Right lobe of liver (tissue), 6 donors: ENCODE data around the gene TAS2R60. TPM values are rescaled to one million over a fixed set of nuclear protein-coding genes. Genes with fewer than 3 reads are reported as not detected.

Experiments
- ATAC-seq, 4 donors: fragments of 200-7000 bp; cut with Tn5 transposase; one replicate each; pipeline ENCODE4 v1.9.1; 2020; ENCODE audit warnings: mild to moderate bottlenecking in 4 of 4, moderate library complexity in 4 of 4
- DNase-seq, 3 donors: peaks; one replicate each; pipeline ENCODE4 v3.0.0-alpha.2; 2020
- H3K27ac ChIP-seq, 3 donors: fragments of 200-600 bp; one replicate each; pipeline ENCODE4 v1.8.0; 2022
- H3K27me3 ChIP-seq, 2 donors: fragments of 200-600 bp; one replicate each; pipeline ENCODE4 v1.8.0; 2022
- H3K36me3 ChIP-seq, 4 donors: fragments of 200-600 bp; sonication (generic) in 1 of 4; one replicate each; pipeline versions ENCODE4 v1.5.1 to v1.8.0; 2017 to 2022; ENCODE audit warnings: control low read depth in 1 of 4
- H3K4me1 ChIP-seq, 4 donors: fragments of 200-600 bp; sonication (generic) in 1 of 4; one replicate each; pipeline versions ENCODE4 v1.5.1 to v1.8.0; 2017 to 2022; ENCODE audit warnings: control low read depth in 1 of 4
- H3K4me3 ChIP-seq, 3 donors: fragments of 200-600 bp; one replicate each; pipeline ENCODE4 v1.8.0; 2022
- H3K9me3 ChIP-seq, 4 donors: fragments of 200-600 bp; sonication (generic) in 1 of 4; one replicate each; pipeline versions ENCODE4 v1.5.1 to v1.8.0; 2017 to 2022; ENCODE audit warnings: control low read depth in 1 of 4
- CTCF ChIP-seq, 4 donors: fragments of 200-600 bp in 3 of 4; fragments of 450-650 bp in 1 of 4; IDR thresholded peaks; one replicate each; pipeline versions ENCODE4 v1.5.1 to v1.8.0; 2016 to 2022; ENCODE audit warnings: antibody characterized with exemption in 4 of 4, mild to moderate bottlenecking in 2 of 4
- POLR2A ChIP-seq: fragments of 450-650 bp; IDR thresholded peaks from one replicate; pipeline ENCODE4 v1.6.1; 2017; ENCODE audit warnings: antibody characterized with exemption, mild to moderate bottlenecking
- WGBS: methylation state at CpG from one replicate; pipeline ENCODE4 v1.1.6; 2018; ENCODE audit warnings: low coverage, low lambda C conversion rate; ENCODE audit not compliant: insufficient coverage; ENCODE audit errors: missing lambda C conversion rate; 5-methylcytosine and 5-hydroxymethylcytosine counted together
- intact Hi-C, 2 donors: fragments of 100-400 bp; cut with DNase I; formaldehyde crosslinking; loops; one replicate each; pipeline versions ENCODE4 v1.11.2 to v1.14.1; 2022
- total RNA-seq, 6 experiments: library from RNA; depleted of rRNA in 2 of 6; stranded (reverse); fragments of >200 nt in 2 of 6; fragmentation: NEBNext Ultra II Directional in 3 of 6; extraction: Animal tissue kit (Norgen Biotek cat#: 25700) in 3 of 6; gene quantifications; one replicate each; pipeline versions ENCODE4 v1.1.0 to v1.2.4, GENCODE V29; 2016 to 2023
- donor health status: DM: no; HTN: yes; CAD: no.
- donor health status: DM: no; HTN: no; CAD: no.
- donor health status: DM: no; HTN: no; CAD: no.
- donor health status: DM: no; HTN: yes; CAD: no.
- donor health status: DM: no; HTN: yes; CAD: no.

Gene TAS2R60
- total RNA-seq, 6 experiments from 2014 or later, result 0.35 TPM; not detected in 5

- ATAC-seq (peak; percentile 61 to 68 (median 62)), DNase-seq (peak in 2 of 3 donors; percentile 33 to 54)
- Histone ChIP-seq H3K27ac (no peak overlapping the region), H3K9me3 (no peaks in the 10 kb centered on the region), H3K4me3 (no peak overlapping the region), H3K27me3 (no peaks in the 10 kb centered on the region), H3K4me1 (peaks cover 0 to 11% (median 2%) of the 10 kb centered on the region in 4 donors), H3K36me3 (no peaks in the 10 kb centered on the region)
- WGBS, result 100% methylated on average over 1 of the region's 1 CpG
- TF ChIP-seq CTCF (IDR thresholded peaks at IDR 0.05) (peak; percentile 39 to 72 (median 61)), POLR2A (no peak)
- intact Hi-C loops, result no loop called here
Measured at GRCh38 chr7:143490717-143491306, 47.6 kb downstream of the TAS2R60 start.

DNA sequence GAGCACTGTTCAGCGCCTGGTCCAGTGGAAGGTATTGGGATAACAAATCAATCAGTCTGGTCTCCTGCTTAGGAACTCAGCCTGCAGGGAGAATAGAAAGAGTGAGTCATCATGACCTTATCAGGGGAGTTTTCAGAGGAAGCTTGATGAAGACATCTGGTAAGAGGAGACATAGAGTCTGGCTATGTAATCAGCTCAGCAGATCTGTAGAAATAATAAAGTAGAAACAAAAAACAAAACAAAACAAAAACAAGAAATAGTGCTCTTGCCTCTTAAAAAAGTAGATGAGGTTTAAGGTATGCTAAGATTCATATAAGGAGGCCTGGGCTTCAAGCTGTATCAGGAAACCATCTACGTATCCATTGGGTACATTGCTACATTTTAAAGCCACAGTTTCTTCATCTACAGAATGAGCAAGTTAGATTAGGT, 48.8 kb downstream of the TAS2R60 start:
- Histone ChIP-seq H3K27ac (no peak overlapping the region), H3K36me3 (no peaks in the 10 kb centered on the region), H3K4me1 (peaks cover 0 to 8% (median 2%) of the 10 kb centered on the region in 4 donors), H3K9me3 (no peaks in the 10 kb centered on the region), H3K27me3 (no peaks in the 10 kb centered on the region), H3K4me3 (no peak overlapping the region)
- TF ChIP-seq CTCF (IDR thresholded peaks at IDR 0.05), result no peak
- TF ChIP-seq POLR2A, result no peak
- 72% methylated on average over 2 of the region's 2 CpGs for WGBS
- ATAC-seq (peak in 3 of 4 donors; percentile 22 to 53 (median 42)), DNase-seq (no peak)
- intact Hi-C loops, result no loop called here

- no peak overlapping the region for H3K4me3 ChIP-seq
- 64% methylated on average over 6 of the region's 6 CpGs for WGBS
- no peak overlapping the region for H3K27ac ChIP-seq
- TF ChIP-seq CTCF (IDR thresholded peaks at IDR 0.05) (no peak), POLR2A (no peak)
- H3K9me3 ChIP-seq, result no peaks in the 10 kb centered on the region
- H3K4me1 ChIP-seq, result peaks cover 0 to under 1% (median 0%) of the 10 kb centered on the region in 4 donors
- H3K36me3 ChIP-seq, result no peaks in the 10 kb centered on the region
- no peaks in the 10 kb centered on the region for H3K27me3 ChIP-seq
- intact Hi-C loops, result no loop called here
- ATAC-seq, result no peak
- no peak for DNase-seq
Measured at GRCh38 chr7:143492799-143493739, 49.8 kb downstream of the TAS2R60 start.

DNA sequence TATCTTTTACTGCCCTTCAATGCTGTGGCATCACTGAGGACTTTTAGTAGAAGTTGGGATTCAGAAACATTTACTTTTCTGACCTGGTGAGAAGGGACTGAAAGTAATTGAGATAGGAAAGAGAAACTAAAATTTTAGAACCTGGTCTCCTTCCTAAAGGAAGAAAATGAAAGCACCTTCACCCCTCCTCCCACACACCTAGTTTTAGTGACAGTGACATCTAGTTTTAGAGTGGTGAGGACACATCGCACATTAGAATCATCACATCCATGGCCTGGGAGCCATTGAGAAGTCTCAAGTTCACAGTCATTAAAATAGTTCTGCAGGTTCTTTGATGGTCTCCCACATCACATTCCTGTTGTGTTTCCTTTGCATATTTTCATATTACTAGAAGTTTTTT, 50.5 kb downstream of the TAS2R60 start:
- no peaks in the 10 kb centered on the region for H3K27me3 ChIP-seq
- 94% methylated on average over 1 of the region's 1 CpG for WGBS
- ATAC-seq (no peak), DNase-seq (no peak)
- TF ChIP-seq CTCF (IDR thresholded peaks at IDR 0.05) (no peak), POLR2A (no peak)
- H3K9me3 ChIP-seq, result no peaks in the 10 kb centered on the region
- H3K4me3 ChIP-seq, result no peak overlapping the region
- no peaks in the 10 kb centered on the region for H3K36me3 ChIP-seq
- intact Hi-C loops, result no loop called here
- no peak overlapping the region for H3K27ac ChIP-seq
- no peaks in the 10 kb centered on the region for H3K4me1 ChIP-seq

Other genes with a start within 250 kb of the TAS2R60 start
- gene TAS2R40, start 221.4 kb upstream of the TAS2R60 start, total RNA-seq, result not detected
- gene GSTK1, start 180.0 kb upstream of the TAS2R60 start, total RNA-seq, result 100 to 1,000 TPM; 209 to 315 (median 257) TPM
- gene TMEM139, start 158.5 kb upstream of the TAS2R60 start, total RNA-seq, result 10 to 100 TPM in 5 of 6 experiments, 1 to 10 TPM in 1; 7.0 to 20.8 (median 14.8) TPM
- gene CASP2, start 155.1 kb upstream of the TAS2R60 start, total RNA-seq, result 1 to 10 TPM; 5.3 to 8.7 (median 6.7) TPM
- not detected for gene CLCN1, start 127.3 kb upstream of the TAS2R60 start, total RNA-seq
- gene FAM131B, start 80.7 kb upstream of the TAS2R60 start, total RNA-seq, result under 1 TPM; 0.05 to 0.51 (median 0.14) TPM
- 100 to 1,000 TPM in 1 of 6 experiments, 10 to 100 TPM in 5; 29.7 to 129 (median 43.6) TPM for gene ZYX, start 62.1 kb upstream of the TAS2R60 start, total RNA-seq
- gene EPHA1, start 34.6 kb upstream of the TAS2R60 start, total RNA-seq, result 10 to 100 TPM; 12.6 to 41.3 (median 16.5) TPM
- not detected for gene TAS2R41, start 34.4 kb downstream of the TAS2R60 start, total RNA-seq
- gene CTAGE15, start 128.3 kb downstream of the TAS2R60 start, total RNA-seq, result under 1 TPM in 4 of 6 experiments, not detected in 2; 0.22 to 0.44 (median 0.36) TPM
- 1 to 10 TPM; 2.2 to 8.0 (median 6.0) TPM for gene TCAF2, start 177.5 kb downstream of the TAS2R60 start, total RNA-seq